GM19238 (cell line): ENCODE results near the gene NUCB1.
"Not testable (repeated sequence)": the region's sequence is repeated elsewhere in the genome, so short reads cannot be mapped to it uniquely, and the experiment has no call there.

Source experiments
- DNase-seq: peaks from one replicate; pipeline ENCODE4 v3.0.0; 2011; ENCODE audit warnings: low spot score; ENCODE audit not compliant: insufficient read length

Gene NUCB1

DNA sequence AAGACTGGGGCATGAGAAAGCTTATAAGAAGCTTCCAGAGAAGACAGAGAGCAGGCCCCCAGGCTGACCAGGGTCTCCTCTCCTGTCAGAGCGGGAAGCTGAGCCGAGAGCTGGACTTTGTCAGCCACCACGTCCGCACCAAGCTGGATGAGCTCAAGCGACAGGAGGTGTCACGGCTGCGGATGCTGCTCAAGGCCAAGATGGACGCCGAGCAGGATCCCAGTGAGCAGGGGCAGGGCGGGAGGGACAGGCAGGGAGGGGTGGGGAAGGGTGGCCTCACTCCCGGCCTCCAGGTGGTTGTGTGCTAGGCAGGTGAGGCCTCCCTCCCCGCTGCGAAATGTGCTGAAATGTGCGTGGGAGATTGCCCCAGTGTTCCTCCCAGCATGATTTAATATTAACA is 5.6 kb downstream of the NUCB1 start:
- no peak for DNase-seq

DNA sequence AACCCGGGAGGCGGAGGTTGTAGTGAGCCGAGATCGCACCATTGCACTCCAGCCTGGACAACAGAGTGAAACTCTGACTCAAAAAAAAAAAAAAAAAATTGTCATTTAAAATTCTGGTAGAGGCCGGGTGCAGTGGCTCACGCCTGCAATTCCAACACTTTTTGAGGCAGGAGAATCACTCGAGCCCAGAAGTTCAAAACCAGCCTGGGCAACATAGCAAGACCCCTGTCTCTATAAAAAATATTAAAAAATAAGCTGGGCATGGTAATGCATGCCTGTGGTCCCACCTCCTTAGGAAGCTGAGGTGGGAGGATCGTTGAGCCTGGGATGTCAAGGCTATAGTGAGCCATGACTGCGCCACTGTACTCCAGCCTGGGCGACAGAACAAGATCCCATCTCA is 6.2 kb downstream of the NUCB1 start:
- DNase-seq = no peak

DNA sequence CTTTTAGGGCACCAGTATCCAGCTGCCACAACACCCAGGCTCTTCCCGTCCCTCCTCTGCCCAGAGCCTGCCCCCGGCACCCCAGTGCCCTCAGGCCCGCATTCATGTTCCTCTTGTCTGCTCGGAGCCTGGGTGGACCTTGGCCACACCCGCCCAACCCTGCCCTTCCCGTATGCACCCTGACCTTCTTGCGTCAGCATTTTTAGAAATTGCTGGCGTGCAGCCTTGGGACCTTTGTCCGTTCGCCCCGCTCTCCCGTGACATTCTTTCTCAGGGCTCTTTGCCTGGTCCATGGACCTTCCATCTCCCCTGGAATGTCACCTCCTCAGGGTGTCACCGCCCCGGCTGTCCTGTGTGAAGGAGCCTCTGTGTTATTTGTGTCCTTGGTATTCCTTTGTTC is 7.6 kb downstream of the NUCB1 start:
- no peak for DNase-seq

DNA sequence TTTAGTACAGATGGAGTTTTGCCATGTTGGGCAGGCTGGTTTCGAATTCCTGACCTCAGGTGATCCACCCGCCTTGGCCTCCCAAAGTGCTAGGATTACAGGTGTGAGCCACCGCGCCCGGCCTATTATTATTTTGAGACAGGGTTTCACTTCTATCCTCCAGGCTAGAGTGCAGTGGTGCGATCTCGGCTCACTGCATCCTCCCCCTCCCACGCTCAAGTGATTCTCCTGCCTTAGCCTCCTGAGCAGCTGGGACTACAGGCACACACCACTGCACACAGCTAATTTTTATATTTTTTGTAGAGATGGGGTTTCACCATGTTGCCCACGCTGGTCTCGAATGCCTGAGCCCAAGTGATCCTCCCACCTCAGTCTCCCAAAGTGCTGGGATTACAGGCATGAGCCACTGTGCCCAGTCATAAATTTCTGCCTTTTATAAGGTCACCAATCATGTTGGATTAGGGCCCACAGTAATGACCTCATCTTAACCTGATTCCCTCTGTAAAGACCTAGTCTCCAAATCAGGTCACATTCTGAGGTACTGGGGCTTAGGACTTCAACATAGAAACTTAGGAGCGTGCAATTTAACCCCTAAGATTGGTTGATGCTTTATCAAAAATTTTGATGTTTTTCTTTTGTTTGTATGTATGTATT is 9.4 kb downstream of the NUCB1 start:
- not testable (repeated sequence) for DNase-seq

DNA sequence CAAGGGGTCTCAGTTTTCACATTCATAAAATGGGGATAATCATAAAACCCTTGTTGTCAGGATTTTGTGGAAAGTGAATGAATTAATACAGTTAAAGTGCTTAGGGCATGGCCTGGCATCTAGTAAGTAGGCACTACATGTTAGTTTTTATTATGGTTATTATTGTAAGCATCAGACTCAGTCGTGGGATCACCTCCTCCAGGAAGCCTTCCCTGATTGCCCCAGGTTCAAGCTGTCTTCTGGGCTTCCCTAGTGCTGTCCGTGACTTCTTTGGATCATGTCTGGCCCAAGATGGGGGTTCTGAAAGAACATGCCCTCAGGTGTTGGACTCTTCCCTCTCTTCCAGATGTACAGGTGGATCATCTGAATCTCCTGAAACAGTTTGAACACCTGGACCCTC is 10.7 kb downstream of the NUCB1 start:
- no peak for DNase-seq

DNA sequence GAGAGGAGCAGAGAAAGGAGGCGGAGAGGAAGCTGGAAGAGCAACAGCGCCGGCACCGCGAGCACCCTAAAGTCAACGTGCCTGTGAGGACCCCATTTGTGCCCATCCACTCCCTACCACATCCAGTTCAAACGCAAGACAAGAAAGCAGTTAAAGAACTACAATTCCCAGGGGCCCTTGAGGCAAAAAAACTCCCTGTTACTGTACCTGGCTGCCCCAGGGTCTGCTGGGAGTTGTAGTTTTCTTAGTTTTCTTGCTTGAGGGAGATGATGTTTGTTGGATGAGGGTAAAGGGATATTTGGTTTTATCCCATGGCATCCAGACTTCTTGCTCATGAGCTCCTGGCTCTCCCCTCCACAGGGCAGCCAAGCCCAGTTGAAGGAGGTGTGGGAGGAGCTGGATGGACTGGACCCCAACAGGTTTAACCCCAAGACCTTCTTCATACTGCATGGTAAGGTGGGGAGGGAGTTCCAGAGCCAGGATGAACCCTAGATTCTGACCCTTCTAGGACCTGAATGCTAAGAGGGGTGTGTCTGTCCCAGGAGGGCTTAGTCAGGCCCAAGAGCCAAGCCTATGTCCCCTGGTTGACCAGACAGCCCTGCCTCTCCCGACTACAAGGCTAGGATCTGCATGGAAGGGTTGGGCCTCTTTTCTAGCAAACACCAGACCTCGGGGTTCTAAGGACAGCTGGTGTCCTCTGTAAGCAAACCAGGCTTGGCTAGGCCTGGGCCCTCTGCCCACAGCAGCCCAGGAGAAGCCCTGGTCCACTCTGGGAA is 13.2 kb downstream of the NUCB1 start:
- no peak for DNase-seq

DNA sequence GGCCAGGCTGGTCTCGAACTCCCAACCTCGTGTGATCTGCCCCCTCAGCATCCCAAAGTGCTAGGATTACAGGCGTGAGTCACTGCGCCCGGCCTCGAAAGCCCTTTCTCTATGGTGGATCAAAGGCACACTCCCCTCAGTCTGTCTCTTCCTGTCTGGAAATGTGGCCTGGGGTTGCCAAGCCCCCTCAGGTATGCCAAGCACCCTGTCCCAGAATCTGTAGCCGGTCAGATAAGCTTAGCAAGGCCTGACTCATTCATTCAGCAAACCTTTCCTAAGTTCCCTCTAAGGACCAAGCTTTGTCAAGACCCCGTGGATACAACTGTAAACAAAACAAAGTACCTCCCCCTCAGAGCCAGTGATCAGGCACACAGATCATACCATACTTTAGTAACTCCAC is 14.1 kb downstream of the NUCB1 start:
- no peak for DNase-seq

DNA sequence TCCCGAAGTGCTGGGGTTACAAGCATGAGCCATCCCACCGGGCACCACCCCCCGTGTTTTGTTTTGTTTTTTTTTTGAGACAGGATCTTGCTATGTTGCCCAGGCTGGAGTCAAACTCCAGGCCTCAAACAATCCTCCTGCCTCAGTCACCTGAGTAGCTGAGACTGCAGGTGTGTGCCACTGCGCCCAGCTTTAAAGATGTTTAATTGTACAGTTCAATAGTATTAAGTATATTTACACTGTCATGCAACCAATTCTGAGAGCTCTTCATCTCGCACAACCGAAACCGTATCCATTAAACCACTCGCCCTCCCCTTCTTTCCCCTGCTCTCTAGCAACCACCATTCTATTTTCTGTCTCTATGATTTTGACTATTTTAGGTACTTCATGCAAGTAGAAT is 15.6 kb downstream of the NUCB1 start:
- no peak for DNase-seq

DNA sequence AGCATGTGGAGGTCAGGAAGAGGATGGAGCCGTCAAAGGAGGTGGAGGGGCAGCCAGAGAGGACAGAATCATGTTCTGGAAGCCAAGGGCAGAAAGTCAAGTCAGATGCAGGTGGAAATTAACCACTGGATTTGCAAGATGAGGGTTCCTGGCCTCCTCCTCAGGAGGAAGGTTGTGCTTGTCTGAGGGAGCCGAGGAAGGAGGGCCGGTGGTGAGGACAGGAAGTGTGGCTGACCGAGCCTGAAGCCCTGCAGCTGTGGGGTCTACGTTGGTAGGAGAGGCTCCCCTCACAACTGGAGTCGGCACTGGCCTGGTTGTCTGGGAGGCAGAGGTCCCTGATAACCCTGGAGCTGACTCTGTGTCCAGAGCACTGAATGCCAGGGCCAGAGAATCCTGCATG is 18.0 kb downstream of the NUCB1 start:
- DNase-seq = no peak

DNA sequence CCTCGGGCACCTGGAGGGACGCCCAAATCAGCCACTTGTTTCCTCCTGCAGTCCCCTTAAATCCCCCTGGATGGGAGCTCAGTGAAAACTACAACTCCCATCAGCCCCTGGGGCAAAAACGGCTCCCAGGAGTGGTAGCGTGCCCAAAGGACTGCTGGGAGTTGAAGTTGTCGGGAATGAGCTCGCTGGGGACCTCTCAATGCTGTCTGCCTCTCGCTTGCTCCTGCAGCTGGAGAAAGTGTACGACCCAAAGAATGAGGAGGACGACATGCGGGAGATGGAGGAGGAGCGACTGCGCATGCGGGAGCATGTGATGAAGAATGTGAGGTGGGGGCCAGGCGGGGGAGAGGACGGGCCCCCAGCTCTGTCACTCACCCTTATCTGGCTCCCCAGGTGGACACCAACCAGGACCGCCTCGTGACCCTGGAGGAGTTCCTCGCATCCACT is 18.7 kb downstream of the NUCB1 start:
- no peak for DNase-seq

DNA sequence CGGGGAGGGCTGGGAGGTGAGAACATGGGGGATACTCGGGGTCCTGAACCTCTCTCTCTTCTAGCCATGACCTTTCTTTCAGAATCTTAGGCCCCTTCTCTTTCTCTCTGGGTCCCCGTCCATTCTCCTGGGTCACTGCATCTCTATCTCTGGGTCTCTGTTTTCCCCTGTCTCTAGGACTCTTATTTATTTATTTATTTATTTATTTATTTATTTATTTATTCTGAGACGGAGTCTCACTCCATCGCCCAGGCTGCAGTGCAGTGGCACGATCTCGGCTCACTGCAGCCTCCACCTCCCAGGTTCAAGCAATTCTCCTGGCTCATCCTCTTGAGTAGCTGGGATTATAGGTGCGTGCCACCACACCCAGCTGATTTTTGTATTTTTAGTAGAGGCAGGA is 19.2 kb downstream of the NUCB1 start:
- DNase-seq = not testable (repeated sequence)

DNA sequence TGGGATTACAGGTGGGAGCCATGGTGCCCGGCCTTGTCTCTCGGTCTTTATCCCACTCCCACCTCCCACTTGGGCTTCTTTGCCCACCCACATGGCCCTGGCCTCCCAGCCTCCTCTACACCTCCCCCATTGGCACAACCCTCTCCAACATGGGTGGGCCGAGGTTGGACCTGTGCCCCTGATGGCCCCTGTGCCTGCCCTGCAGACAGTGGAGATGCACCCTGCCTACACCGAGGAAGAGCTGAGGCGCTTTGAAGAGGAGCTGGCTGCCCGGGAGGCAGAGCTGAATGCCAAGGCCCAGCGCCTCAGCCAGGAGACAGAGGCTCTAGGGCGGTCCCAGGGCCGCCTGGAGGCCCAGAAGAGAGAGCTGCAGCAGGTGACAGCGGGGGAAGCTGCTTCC is 20.8 kb downstream of the NUCB1 start:
- no peak for DNase-seq

DNA sequence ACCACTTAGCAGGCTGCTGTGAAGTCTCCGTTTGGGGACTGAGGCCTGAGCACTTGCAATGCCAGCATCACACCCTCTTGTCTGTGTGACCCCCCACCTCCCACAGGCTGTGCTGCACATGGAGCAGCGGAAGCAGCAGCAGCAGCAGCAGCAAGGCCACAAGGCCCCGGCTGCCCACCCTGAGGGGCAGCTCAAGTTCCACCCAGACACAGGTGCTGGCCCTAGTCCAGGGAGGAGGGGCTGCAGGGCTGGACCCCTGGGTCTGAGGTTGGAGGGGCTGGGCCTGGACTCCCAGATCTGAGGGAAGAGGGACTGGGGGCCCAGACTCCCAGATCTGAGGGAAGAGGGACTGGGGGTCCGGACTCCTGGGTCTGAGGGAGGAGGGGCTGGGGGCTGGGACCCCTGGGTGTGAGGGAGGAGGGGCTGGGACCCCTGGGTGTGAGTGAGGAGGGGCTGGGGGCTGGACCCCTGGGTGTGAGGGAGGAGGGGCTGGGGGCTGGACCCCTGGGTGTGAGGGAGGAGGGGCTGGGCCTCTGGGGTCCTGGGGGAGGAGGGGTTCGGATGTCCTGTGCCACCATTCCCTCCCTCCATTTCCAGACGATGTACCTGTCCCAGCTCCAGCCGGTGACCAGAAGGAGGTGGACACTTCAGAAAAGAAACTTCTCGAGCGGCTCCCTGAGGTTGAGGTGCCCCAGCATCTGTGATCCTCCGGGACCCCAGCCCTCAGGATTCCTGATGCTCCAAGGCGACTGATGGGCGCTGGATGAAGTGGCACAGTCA is 21.8 kb downstream of the NUCB1 start:
- DNase-seq = no peak

DNA sequence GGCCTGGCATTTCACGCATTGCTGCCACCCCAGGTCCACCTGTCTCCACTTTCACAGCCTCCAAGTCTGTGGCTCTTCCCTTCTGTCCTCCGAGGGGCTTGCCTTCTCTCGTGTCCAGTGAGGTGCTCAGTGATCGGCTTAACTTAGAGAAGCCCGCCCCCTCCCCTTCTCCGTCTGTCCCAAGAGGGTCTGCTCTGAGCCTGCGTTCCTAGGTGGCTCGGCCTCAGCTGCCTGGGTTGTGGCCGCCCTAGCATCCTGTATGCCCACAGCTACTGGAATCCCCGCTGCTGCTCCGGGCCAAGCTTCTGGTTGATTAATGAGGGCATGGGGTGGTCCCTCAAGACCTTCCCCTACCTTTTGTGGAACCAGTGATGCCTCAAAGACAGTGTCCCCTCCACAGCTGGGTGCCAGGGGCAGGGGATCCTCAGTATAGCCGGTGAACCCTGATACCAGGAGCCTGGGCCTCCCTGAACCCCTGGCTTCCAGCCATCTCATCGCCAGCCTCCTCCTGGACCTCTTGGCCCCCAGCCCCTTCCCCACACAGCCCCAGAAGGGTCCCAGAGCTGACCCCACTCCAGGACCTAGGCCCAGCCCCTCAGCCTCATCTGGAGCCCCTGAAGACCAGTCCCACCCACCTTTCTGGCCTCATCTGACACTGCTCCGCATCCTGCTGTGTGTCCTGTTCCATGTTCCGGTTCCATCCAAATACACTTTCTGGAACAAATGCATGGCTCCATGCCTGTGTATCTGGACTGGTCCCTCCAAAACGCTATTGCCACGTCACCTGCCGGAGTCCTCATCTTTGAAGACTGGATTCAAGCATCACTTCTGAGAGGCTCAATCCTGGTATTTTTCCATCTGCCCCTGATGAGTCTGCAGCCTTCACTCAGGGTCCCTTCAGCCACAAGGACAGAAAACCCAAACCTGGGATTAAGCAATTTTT is 22.7 kb downstream of the NUCB1 start:
- DNase-seq = no peak

DNA sequence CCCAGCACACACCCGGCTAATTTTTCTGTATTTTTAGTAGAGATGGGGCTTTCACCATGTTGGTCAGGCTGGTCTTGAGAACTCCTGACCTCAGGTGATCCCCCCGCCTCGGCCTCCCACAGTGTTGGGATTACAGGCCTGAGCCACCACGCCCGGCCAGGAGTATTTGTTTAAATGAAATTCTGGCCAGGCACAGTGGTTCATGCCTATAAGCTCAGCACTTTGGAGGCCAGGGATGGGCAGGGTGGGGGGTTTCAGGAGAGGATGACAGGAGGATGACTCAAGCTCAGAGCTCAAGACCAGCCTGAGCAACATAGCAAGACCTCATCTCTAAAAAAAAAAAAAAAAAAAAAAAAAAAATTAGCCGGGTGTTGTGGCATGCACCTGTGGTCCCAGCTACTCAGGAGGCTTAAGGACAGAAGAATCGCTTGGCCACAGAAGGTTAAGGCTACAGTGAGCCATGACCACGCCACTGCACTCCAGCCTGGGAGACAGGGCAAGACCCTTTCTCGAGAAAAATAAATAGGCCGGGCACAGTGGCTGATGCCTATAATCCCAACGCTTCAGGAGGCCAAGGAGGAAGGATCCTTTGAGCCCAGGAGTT is 25.2 kb downstream of the NUCB1 start:
- no peak for DNase-seq

DNA sequence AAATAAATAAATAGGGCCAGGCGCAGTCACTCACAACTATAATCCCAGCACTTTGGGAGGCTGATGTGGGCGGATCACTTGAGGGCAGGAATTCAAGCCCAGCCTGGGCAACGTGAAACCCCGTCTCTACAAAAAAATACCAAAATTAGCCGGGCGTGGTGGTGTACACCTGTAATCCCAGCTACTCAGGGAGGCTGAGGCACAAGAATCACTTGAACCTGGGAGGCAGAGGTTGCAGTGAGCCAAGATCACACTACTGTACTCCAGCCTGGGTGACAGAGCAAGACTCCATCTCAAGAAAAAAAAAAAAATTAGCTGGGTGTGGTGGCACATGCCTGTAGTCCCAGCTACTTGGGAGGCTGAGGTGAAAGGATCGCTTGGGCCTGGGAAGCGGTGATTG is 25.8 kb downstream of the NUCB1 start:
- DNase-seq = not testable (repeated sequence)

DNA sequence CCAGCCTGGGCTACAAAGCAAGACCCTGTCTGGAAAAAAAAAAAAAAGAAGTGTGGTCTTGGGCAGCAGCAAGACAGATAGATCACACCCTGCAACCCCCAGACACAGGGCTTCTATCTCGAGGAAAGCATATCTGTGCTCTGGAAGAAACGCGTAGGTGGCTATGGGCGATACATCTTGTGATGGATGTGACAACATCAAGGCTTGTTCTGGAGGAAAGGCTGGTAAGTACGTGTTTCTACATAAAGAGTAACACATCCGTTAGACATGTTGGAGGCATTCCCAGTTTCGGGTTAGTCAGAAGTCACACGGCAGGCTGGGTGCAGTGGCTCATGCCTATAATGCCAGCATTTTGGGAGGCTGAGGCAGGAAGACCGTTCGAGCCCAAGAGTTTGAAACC is 26.8 kb downstream of the NUCB1 start:
- no peak for DNase-seq

DNA sequence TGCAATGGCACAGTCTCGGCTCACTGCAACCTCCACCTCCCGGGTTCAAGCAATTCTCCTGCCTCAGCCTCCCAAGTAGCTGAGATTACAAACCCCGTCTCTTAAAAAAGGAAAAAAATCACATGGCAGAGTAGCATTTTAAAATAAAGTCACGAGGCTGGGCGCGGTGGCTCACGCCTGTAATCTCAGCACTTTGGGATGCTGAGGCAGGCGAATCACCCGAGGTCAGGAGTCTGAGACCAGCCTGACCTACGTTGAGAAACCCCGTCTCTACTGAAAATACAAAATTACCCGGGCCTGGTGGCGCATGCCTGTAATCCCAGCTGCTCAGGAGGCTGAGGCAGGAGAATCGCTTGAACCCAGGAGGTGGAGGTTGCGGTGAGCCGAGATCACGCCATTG is 27.6 kb downstream of the NUCB1 start:
- DNase-seq = not testable (repeated sequence)

DNA sequence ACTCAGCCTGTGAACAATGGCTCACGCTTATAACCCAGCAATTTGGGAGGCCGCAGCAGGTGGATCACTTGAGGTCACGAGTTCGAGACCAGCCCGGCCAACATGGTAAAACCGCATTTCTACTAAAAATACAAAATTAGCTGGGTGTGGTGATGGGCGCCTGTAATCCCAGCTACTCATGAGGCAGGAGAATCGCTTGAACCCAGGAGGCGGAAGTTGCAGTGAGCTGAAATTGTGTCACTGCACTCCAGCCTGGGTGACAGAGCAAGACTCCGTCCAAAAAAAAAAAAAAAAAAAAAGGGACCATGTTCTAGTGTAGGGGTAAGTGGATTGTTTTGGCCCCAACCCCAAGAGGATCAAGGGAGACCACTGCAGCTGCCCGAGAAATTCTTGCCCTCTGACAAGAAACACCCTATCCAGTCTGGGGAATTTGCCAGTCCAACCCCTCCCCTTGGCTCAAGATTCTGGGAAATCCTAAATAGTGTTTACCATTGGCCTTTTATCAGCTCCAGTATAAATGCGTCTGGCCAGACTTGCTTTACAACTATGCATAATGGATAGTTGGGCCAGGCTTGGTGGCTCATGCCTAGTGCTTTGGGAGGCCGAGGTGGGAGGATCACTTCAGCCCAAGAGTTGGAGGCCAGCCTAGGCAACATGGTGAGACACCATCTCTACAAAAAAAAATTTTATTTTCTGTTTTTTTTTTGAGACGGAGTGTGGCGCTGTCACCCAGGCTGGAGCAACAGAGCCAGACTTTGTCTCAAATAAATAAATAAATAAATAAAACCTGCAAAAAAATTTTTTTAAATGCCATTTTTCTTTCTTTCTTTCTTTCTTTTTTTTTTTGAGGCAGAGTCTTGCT is 28.3 kb downstream of the NUCB1 start:
- DNase-seq = no peak

DNA sequence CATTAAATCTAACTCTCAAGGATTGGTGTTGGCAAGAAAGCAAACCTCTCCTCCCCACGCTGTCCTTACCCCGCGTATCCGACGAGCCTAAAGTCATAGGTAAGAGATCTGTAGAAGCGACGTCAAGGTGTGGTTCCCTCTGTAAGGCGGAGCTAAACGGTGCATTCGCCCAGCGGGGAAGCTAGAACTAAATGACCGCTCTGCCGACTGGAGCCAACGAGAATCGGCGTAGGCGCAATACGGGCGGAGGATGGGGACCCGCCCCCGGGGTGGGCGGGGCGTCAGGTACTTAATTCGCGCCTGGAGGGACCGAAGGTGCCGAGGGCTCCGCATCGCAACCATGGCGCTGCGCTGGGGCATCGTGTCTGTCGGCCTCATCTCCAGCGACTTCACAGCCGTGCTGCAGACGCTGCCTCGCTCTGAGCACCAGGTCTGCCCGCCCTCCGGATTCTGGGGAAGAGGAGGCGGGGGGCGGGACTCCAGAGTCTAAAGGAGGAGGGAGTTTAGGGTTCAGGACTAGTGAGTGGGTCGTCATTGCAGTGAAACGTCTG is 33.3 kb downstream of the NUCB1 start, which contains the start of gene DHDH:
DHDH (plus strand) TSS at position 318 of the 551 bp plus-strand sequence; CDS start at position 341, 23 bp downstream.
- DNase-seq = peak; percentile 60
